Measurements from ENCODE around the gene PECR.

PECR gene

GRCh38 chr2:216081487-216082116 is at the start of gene PECR, which contains the start of gene TMEM169:
Gene PECR (minus strand): TSS chr2:216081809. CDS start chr2:216081741, 68 bp downstream.
Gene TMEM169 (plus strand): TSS chr2:216081919. CDS start chr2:216095964, 14,045 bp downstream.
- peak; percentile 83 for DNase-seq

- no peak for DNase-seq
These were observed 48.9 kb upstream of the PECR start for GRCh38 chr2:216130346-216130971.

DNA sequence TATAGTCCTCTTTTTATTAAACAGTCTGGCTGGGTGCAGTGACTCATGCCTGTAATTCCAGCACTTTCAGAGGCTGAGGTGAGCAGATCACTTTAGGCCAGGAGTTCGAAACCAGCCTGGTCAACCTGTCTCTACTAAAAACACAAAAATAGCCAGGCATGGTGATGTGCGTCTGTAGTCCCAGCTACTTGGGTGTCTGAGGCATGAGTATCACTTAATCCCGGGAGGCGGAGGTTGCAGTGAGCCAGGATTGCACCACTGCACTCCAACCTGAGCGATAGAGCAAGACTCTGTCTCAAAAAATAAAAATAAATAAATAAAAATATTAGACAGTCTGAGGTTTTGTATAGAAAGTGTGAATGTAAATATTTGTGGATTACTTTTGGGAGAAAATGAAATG is 45.3 kb upstream of the PECR start:
- no peak for DNase-seq

- DNase-seq, result no peak
These were observed 39.6 kb upstream of the PECR start for GRCh38 chr2:216121255-216121654.

GRCh38 chr2:216119986-216120385 is 38.4 kb upstream of the PECR start:
- DNase-seq, result no peak

DNA sequence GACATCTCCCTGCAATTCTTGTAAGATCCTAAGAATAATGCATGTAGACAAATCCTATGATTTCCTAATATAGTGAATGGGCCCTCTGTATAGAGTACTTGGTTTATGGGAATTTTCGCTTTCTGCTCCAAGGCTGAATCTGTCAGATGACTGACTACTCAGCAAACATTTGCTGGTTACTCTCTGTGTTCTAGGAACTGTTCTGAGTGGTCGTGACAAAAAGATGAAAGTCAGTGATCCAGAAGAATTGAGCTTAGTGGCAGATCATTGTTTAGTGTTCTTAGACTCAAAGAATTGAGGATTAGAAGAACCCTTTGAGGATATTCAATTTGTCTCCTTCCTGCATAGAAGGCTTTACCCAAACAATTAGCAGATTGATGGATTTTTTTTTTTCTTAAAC is 37.5 kb upstream of the PECR start:
- DNase-seq, result no peak

- DNase-seq, result no peak
These were observed 36.9 kb upstream of the PECR start for GRCh38 chr2:216118474-216118873.

GRCh38 chr2:216117561-216118340 is 36.1 kb upstream of the PECR start:
- DNase-seq, result peak; percentile 42

- DNase-seq, result no peak
These were observed 34.8 kb upstream of the PECR start for GRCh38 chr2:216116418-216116817.

- peak; percentile 100 for DNase-seq
These were observed 33.3 kb upstream of the PECR start for GRCh38 chr2:216114714-216115531.

DNA sequence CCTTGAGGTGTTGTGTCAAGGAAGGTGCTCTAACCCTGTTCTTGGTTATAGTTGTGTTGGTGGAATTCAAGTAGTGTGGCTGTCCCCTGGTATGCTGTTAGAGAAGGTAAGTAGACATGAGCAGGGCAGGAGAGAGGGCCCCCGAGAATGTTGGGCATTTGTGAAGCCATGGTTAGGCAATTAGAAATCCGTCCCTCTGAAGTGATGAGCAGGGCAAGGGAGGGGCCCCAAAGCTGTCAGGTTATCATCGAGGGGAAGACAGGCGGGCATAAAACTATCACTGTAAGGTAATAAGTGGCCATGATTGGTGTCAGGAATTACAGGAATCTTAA is 32.7 kb upstream of the PECR start:
- DNase-seq, result no peak

DNA sequence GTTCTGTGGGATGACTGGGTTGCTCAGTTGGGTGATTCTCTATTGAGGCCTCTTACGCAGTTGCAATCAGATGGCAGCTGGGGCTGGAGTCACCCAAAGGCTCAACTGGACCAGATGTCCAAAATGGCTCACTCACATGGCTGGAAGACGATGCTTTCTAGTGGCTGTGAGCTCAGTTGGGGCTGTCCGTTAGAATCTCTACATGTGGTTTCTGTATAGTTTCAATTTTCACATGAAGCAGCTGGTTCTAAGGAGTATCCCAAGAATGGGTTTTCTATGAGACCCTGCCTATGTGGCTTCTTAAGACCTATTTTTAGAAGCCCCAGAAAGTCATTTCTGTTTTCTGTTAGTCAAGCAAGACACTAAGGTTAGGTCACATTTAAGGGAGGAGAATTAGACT is 32.0 kb upstream of the PECR start:
- DNase-seq, result no peak

GRCh38 chr2:216112926-216113325 is 31.3 kb upstream of the PECR start:
- no peak for DNase-seq

DNA sequence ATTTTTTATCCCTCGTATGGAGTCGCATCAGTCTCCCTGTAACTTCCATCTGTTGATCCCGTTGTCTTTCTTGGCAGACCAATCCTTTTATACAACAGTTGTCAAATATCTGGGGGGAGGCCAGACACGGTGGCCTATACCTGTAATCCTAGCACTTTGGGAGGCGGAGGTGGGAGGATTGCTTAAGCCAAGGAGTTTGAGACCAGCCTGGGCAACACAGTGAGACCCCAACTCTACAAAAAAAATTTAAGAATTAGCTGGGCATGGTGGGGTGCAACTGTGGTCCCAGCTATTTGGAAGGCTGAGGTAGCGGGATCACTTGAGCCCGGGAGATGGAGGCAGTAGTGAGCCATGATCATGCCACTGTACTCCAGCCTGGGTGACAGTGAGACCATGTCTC is 29.5 kb upstream of the PECR start:
- no peak for DNase-seq

- DNase-seq, result no peak
These were observed 29.0 kb upstream of the PECR start for GRCh38 chr2:216110620-216111019.

GRCh38 chr2:216109962-216110614 is 28.5 kb upstream of the PECR start:
- DNase-seq, result peak; percentile 79

- peak; percentile 99 for DNase-seq
These were observed 27.6 kb upstream of the PECR start, which contains the start of gene XRCC5 for GRCh38 chr2:216108967-216109921. Gene XRCC5 (plus strand): TSS chr2:216109348. CDS start chr2:216109437, 89 bp downstream.

GRCh38 chr2:216108310-216108966 is 26.8 kb upstream of the PECR start:
- peak; percentile 59 for DNase-seq

DNA sequence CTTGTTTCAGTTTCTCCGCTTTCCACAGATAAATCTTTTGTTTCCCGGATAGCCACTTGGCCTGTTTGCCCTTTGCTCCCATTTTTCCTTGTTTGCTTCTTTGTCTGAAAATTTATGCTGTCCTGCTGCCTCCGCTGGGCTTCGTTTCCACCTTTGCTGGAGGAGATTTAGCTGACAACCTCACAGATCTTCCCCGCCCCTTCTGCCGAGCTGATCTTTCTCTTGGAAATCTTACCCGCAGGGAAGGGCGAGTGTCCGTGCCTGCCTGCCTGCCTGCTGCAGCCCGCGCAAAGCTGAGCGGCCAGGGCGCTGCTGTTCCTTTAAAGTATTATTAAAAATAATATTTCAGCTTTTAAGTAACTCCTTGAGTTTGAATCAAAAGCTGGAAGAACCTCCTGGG is 26.2 kb upstream of the PECR start:
- no peak for DNase-seq

DNA sequence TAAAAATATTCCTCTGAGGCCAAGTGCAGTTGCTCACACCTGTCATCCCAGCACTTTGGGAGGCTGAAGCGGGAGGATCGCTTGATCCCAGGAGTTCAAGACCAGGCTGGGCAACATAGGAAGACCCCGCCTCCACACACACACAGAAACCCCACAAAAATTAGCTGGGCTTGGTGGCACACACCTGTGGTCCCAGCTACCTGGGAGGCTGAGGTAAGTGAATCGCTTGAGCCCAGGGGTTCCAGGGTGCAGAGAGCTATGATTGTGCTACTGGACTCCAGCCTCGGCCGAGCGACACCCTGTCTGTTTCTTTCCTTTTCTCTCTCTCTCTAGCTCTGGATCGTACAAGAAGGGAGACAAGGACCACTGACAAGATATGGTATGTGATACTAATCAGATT is 25.7 kb upstream of the PECR start:
- DNase-seq, result no peak

GRCh38 chr2:216104691-216105090 is 23.1 kb upstream of the PECR start:
- DNase-seq, result no peak
